HG03571 (cell line): Measurements from ENCODE around the gene DDX24.
A peak's percentile ranks its signal among the peaks of the same experiment; 100 is the strongest.

Experiments
- ATAC-seq: cut with Tn5 transposase; IDR thresholded peaks from one replicate; pipeline ENCODE4 v1.9.1; 2021; ENCODE audit not compliant: unreplicated experiment

The DDX24 gene

GRCh38 chr14:94080621-94081385 lies at the start of gene DDX24, which contains the start of gene IFI27L1:
TSS of gene DDX24 (minus strand) at chr14:94081202. CDS start at chr14:94079742, 1,460 bp downstream.
TSS of gene IFI27L1 (plus strand) at chr14:94081310. CDS start at chr14:94096938, 15,628 bp downstream.
- peak; percentile 97 for ATAC-seq

- ATAC-seq = no peak
Observed at GRCh38 chr14:94129758-94130414, 48.9 kb upstream of the DDX24 start.

DNA sequence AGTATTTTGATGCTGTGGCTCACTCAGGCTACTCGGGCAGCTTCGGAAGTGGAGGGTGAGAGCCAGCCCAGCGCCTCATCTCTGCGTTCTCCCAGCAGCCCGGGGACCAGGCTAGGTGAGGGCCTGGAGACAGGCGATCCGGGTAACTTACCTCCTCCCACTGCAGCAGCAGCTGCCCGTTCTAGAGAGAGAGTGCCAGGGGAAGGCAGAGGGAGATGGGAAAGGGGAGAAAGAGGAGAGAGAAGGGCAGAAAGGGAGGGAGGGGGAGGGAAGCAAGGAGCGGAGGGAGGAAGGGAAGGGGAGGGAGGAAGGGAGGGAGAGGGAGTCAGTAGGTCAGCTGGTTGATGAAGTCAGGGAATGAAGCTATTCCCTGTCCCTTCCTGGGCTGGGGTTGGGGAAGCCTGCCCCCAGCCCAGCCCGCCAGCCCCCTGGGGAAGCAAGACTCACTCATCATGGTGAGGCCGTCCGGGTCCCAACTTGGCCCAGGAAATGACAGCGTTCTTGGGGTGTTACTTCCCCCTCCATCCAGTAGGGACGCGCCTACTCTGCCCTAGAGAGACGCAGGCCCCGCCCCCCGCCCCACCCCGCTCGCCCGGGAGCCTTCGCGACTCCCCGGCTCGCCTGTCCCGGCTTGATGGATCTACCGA lies 48.2 kb upstream of the DDX24 start, which contains the start of gene IFI27L2:
Gene IFI27L2, minus strand, starts transcription at position 494 of the 647 bp plus-strand sequence. Its CDS starts 40 bp downstream, at position 454.
- ATAC-seq = peak; percentile 97

DNA sequence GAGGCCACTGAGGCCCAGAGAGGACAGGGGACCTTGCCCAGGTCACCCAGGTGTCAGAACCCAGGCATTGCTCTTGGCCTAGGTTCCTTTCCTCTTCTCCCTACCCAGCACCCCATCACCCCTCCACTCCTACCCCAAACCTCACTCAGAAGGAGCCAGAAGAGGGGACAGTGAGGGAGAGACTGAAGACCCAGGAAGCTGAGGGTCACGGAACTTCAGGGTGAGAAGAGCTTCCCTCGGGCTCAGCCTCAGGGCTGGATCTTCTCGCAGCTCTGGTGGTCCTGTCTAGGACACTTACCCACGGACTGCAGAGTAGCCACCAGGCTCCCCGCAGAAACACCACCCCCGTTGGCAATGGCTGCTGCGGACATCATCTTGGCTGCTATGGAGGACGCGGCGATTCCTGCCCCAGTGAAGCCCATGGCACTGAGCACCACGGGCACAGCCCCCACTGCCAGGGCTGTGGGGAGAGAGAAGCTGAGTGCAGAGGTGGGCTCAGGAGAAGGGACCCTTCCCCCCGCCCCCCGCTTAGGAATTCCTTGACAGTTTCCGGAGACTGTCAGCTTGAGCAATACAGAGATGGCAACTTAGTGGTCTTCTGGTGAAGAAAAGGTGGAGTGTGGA lies 47.3 kb upstream of the DDX24 start:
- no peak for ATAC-seq

GRCh38 chr14:94127330-94127729 lies 46.3 kb upstream of the DDX24 start:
- no peak for ATAC-seq

- ATAC-seq = no peak
Observed at GRCh38 chr14:94126800-94127199, 45.8 kb upstream of the DDX24 start.

GRCh38 chr14:94126419-94126677 lies 45.3 kb upstream of the DDX24 start:
- ATAC-seq = no peak

DNA sequence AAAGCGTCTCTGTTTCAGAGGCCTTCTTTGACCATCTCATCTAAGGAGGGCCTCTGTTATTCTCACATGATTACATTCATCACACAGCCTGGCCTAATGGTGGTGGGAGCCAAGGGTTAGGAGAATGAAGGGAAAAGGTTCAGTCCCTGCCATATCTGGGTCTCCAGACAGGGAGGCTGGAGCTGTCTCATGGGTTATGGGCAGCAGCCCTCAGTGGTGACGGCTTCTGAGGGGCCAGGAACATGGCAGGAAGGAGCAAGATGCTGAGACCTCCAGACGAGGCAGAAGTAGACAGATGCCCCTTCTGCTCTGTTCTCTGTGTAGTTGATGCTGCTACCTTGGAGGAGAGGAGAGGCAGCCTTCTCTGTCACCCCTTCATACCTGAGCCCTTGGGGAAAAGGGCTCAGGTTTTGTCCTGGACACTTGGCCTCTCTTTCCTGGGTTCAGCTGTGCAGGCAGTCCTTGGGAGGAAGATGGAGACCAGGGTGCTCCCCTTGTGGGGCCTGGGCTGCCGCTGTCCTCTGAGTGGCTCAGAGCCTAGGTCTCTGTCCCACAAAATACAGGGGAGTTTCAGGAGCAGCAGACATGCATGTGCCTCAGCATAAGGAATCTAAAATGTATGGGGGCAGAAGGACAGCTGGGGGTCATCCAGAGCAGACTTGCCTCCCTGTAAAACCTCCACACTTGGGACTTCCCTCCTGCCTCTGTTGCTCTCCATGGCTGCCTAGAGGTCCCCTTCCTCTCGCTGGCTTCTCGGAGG lies 44.8 kb upstream of the DDX24 start:
- no peak for ATAC-seq

DNA sequence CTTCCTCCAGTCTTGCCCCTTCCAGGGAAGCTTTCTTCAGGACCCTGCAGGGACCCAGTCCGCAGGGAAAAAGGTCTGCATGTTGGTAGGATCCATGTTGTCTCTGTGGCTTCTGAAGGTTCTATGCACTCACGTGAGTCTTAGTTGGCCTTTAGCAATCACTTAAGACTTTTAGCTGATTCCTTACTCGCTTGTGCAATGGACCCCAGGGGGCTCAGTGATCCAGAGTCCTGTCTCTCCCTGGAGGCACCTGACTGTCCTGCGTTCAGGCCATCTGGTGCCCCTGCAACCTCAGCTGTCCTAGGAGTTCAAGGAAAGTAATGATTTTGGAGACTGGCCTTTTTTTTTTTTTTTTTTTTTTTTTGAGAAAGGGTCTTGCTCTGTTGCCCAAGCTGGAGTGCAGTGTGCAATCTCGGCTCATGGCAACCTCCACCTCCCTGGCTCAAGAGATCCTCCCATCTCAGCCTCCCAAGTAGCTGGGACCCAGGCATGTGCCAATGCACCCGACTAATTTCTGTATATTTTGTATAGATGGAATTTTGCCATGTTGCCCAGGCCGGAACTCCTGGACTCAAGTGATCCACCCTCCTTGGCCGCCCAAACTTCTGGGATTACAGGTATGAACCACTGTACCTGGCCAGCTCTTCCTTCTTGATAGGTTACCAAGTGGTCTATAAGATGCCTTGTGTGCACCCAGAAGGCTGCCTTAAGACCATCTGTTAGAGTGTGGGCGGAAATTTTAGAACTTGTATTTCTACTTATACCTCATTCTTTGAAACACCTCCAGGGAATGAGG lies 43.8 kb upstream of the DDX24 start:
- no peak for ATAC-seq

GRCh38 chr14:94123868-94124267 lies 42.9 kb upstream of the DDX24 start:
- ATAC-seq = no peak

GRCh38 chr14:94123296-94123695 lies 42.3 kb upstream of the DDX24 start:
- ATAC-seq = no peak

- no peak for ATAC-seq
Observed at GRCh38 chr14:94122438-94122837, 41.4 kb upstream of the DDX24 start.

DNA sequence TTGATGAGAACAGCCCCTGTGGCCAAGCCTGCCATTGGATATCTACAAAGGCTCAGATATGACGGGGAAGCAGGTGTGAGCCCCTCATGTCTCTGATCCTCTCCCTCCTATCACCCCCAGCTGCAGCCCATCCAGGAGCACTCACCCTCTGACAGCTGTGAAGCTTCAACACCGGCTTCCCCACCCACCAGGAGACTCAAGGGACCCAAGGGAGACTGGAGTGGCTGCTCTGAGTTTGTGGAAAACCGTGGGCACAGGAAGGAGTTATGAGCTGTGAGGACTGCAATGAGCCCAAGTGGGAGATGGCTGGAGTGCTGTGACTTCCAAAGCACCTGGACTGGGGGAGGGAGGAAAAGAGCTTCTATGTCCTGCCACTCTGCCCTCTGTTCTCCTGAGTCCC lies 40.5 kb upstream of the DDX24 start:
- no peak for ATAC-seq

GRCh38 chr14:94120667-94121340 lies 39.8 kb upstream of the DDX24 start:
- ATAC-seq = no peak

DNA sequence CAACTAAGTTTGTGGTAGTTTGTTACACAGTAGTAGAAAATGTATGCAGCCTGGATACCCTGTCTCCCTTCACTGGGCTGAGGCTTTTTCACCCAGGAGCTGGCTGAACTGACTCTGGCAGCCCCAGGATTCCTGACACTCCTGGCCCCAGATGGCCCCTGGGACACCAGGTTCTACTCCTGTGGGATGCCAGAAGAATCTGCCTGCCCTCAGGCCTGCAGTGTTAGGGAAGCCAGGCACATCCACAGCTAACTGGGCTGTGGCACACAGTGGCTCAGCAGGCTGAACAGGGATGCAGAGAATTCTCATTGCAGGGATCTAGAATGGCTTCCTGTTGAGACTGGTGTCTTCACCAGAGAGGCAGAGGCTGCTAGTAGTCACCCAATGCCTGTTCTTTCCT lies 38.1 kb upstream of the DDX24 start:
- ATAC-seq = no peak

- no peak for ATAC-seq
Observed at GRCh38 chr14:94117856-94118255, 36.9 kb upstream of the DDX24 start.

- ATAC-seq = no peak
Observed at GRCh38 chr14:94116701-94117100, 35.7 kb upstream of the DDX24 start.

- ATAC-seq = no peak
Observed at GRCh38 chr14:94115631-94116030, 34.6 kb upstream of the DDX24 start.

DNA sequence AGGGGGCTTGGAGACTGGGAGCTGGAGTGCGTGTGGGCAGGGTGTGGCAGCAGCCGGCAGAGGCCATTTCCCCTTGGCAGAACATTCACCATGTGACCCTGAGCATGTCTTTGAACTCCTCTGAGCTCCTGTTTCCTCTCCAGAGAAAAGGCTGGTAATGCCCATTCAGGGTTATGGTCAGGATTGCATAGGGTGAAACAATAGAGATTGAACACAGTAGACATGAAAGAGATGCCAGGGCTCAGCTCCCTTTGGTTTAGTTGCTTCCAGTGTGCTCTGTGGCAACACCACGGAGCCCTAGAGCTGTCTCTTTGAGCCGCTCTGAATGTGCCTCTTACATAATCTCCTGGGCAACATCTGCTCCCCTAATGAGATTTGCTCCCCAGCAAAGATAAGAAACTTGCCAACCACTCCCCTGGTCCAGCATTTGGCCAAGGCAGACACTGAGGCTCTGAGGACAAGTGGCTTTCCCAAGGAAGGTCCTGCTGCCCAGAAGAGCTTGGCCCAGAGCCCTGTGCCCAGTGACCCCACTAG lies 34.1 kb upstream of the DDX24 start:
- no peak for ATAC-seq
